Esophagus muscularis mucosa (tissue), 3 donors: ENCODE results near the gene PAX9.

ENCODE experiments used
- CTCF ChIP-seq, 3 experiments: fragments of 200-600 bp in 2 of 3; fragments of 450-650 bp in 1 of 3; sonication (generic) in 2 of 3; IDR thresholded peaks; one replicate each; pipeline ENCODE4 v1.5.1; 2017 to 2019; ENCODE audit warnings: antibody characterized with exemption in 3 of 3, mild to moderate bottlenecking in 2 of 3, moderate library complexity in 1 of 3
- POLR2AphosphoS5 ChIP-seq, 2 donors: sonication (generic); formaldehyde crosslinking; IDR thresholded peaks; one replicate each; pipeline ENCODE4 v1.6.1; 2017; ENCODE audit warnings: antibody characterized with exemption in 2 of 2

GRCh38 chr14:36619131-36619530 lies 42.5 kb upstream of the PAX9 start:
- TF ChIP-seq POLR2AphosphoS5 (IDR thresholded peaks at IDR 0.05) (no peak), CTCF (IDR thresholded peaks at IDR 0.05) (no peak)
